ENCODE measurements around the gene ICAM5. TPM values are rescaled to one million over a fixed set of nuclear protein-coding genes. Genes with fewer than 3 reads are reported as not detected.

Gene ICAM5
- total RNA-seq, 1 experiment from 2014 or later, result 2.0 TPM

DNA sequence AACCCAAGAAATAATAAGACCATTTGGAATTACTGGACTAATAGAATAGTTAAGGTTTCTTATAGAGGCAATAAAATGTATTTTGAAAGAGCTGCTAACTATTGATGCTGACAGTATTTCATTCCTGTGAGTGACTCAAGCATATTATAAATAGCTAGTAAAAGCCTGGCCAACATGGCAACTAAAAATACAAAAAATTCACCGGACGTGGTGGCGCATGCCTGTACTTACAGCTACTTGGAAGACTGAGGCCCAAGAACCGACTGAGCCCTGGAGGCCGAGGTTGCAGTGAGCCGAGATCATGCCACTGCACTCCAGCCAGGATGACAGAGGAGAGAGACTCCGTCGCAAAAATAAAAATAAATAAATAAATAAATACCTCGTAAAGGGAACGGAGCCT lies 55.0 kb downstream of the ICAM5 start:
- no peak overlapping the region for H3K4me3 ChIP-seq (ENCODE audit: low read length)
- intact Hi-C loops (cut with micrococcal nuclease), result no loop called here
- H2AFZ ChIP-seq (ENCODE audit: low read length), result no peak overlapping the region
- H3K27ac ChIP-seq (ENCODE audit: low read length), result no peak overlapping the region
- TF ChIP-seq EZH2phosphoT487 (IDR thresholded peaks at IDR 0.05; ENCODE audit: borderline replicate concordance, low read length) (no peak), EZH2 (IDR thresholded peaks at IDR 0.05; ENCODE audit: low read length, unreplicated experiment) (no peak)
- TF ChIP-seq, protein P1, sequence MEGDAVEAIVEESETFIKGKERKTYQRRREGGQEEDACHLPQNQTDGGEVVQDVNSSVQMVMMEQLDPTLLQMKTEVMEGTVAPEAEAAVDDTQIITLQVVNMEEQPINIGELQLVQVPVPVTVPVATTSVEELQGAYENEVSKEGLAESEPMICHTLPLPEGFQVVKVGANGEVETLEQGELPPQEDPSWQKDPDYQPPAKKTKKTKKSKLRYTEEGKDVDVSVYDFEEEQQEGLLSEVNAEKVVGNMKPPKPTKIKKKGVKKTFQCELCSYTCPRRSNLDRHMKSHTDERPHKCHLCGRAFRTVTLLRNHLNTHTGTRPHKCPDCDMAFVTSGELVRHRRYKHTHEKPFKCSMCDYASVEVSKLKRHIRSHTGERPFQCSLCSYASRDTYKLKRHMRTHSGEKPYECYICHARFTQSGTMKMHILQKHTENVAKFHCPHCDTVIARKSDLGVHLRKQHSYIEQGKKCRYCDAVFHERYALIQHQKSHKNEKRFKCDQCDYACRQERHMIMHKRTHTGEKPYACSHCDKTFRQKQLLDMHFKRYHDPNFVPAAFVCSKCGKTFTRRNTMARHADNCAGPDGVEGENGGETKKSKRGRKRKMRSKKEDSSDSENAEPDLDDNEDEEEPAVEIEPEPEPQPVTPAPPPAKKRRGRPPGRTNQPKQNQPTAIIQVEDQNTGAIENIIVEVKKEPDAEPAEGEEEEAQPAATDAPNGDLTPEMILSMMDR (conservative IDR thresholded peaks at IDR 0.05; ENCODE audit: low read depth, low read length), result no peak
- no peaks in the 10 kb centered on the region for H3K9me3 ChIP-seq (ENCODE audit: low read length)
- DNase-seq (no peak), ATAC-seq (no peak)
- H3K27me3 ChIP-seq (ENCODE audit: low read length), result no peaks in the 10 kb centered on the region
- no peaks in the 10 kb centered on the region for H3K9me2 ChIP-seq (replicated peaks; ENCODE audit: low read length)
- no TSS peak for BruUV-seq (replicated peaks)
- no peaks in the 10 kb centered on the region for H3F3A ChIP-seq (ENCODE audit: low read length, unreplicated experiment)
- no peaks in the 10 kb centered on the region for H3K4me1 ChIP-seq (ENCODE audit: insufficient read depth, low read length)
- H3K79me2 ChIP-seq (ENCODE audit: low read length), result no peaks in the 10 kb centered on the region
- no peaks in the 10 kb centered on the region for H4K20me1 ChIP-seq (ENCODE audit: low read length)
- no peak overlapping the region for H3K4me2 ChIP-seq (ENCODE audit: low read length)
- ChIA-PET CTCF (no interaction called here), POLR2A (ENCODE audit: unreplicated experiment) (no interaction called here)
- no peak overlapping the region for H3K9ac ChIP-seq (ENCODE audit: low read length)
- H3K36me3 ChIP-seq (ENCODE audit: low read depth, low read length), result no peaks in the 10 kb centered on the region

Other genes with a start within 250 kb of the ICAM5 start
- 17.2 and 18.4 TPM in 2 replicates for gene SHFL, start 203.6 kb upstream of the ICAM5 start, total RNA-seq (2014; rRNA removed)
- 0.81 and 1.2 TPM in 2 replicates for gene ANGPTL6, start 187.3 kb upstream of the ICAM5 start, total RNA-seq (2014; rRNA removed)
- 183 and 214 TPM in 2 replicates for gene PPAN, start 183.6 kb upstream of the ICAM5 start, total RNA-seq (2014; rRNA removed)
- gene P2RY11, start 178.3 kb upstream of the ICAM5 start, total RNA-seq (2014; rRNA removed), result 11.1 and 17.3 TPM in 2 replicates
- 575 and 635 TPM in 2 replicates for gene EIF3G, start 170.1 kb upstream of the ICAM5 start, total RNA-seq (2014; rRNA removed)
- gene DNMT1, start 95.0 kb upstream of the ICAM5 start, total RNA-seq (2014; rRNA removed), result 259 and 358 TPM in 2 replicates
- 4.1 and 5.8 TPM in 2 replicates for gene S1PR2, start 58.6 kb upstream of the ICAM5 start, total RNA-seq (2014; rRNA removed)
- gene MRPL4, start 37.7 kb upstream of the ICAM5 start, total RNA-seq (2014; rRNA removed), result 336 and 427 TPM in 2 replicates
- gene ICAM1, start 18.8 kb upstream of the ICAM5 start, total RNA-seq (2014; rRNA removed), result 9.4 and 15.3 TPM in 2 replicates
- gene ICAM4, start 3.0 kb upstream of the ICAM5 start, total RNA-seq (2014; rRNA removed), result not detected in 2 replicates
- gene ZGLP1, start 19.9 kb downstream of the ICAM5 start, total RNA-seq (2014; rRNA removed), result 1.4 and 1.8 TPM in 2 replicates
- gene FDX2, start 26.1 kb downstream of the ICAM5 start, total RNA-seq (2014; rRNA removed), result 79.5 and 98.4 TPM in 2 replicates
- 62.4 and 81.8 TPM in 2 replicates for gene RAVER1, start 43.6 kb downstream of the ICAM5 start, total RNA-seq (2014; rRNA removed)
- 37.7 and 46.9 TPM in 2 replicates for gene ICAM3, start 49.7 kb downstream of the ICAM5 start, total RNA-seq (2014; rRNA removed)
- gene TYK2, start 90.6 kb downstream of the ICAM5 start, total RNA-seq (2014; rRNA removed), result 177 and 201 TPM in 2 replicates
- gene CDC37, start 113.6 kb downstream of the ICAM5 start, total RNA-seq (2014; rRNA removed), result 560 and 709 TPM in 2 replicates
- gene PDE4A, start 130.6 kb downstream of the ICAM5 start, total RNA-seq (2014; rRNA removed), result 2.8 and 3.1 TPM in 2 replicates
- 151 and 184 TPM in 2 replicates for gene KEAP1, start 213.4 kb downstream of the ICAM5 start, total RNA-seq (2014; rRNA removed)
- 2.4 and 4.1 TPM in 2 replicates for gene S1PR5, start 227.5 kb downstream of the ICAM5 start, total RNA-seq (2014; rRNA removed)

All from PC-3 (cell line).